ENCODE data around the gene FNDC8. TPM values are rescaled to one million over a fixed set of nuclear protein-coding genes. Genes with fewer than 3 reads are reported as not detected.

Gene FNDC8
- total and polyA plus RNA-seq, 12 donors: not detected

DNA sequence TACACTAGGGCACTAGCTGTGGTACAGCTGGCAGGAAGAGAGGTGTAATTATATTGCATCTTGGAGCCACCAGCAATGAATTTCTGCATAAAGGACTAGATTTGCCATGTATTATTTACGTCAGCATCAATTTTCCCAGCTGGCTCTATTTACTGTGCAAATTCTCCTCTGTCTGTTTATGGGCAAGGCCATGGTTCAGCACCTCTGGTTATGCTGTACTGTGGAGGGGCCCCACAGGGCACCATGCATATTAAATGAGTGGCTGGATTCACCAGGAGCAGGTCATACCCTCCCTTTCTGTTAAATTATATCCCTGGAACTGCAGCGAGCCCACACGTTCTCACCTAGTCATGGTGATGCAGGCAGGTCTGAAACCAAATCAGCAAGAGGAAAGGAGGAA, 21.5 kb upstream of the FNDC8 start:
- ATAC-seq: no peak

DNA sequence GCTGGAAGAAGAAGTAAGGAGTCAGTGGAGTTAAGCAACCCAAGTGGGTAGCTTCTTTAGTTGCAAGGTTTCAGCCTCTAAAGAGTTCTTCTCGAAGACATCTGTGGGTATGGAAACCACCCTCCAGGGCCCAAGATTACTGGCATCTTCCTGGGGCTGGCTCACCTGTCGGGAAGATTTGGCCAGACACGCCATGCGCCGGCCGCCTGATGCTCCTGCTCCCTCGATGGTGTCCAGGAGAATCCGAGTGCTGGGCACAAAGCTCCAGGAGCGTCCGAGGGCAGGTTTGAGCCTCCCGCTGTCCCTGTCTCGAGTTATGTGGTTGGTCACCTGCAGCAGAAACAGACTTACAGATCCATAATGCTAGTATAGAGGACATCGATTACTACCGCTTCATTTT, 20.4 kb upstream of the FNDC8 start:
- TF ChIP-seq, protein P1, sequence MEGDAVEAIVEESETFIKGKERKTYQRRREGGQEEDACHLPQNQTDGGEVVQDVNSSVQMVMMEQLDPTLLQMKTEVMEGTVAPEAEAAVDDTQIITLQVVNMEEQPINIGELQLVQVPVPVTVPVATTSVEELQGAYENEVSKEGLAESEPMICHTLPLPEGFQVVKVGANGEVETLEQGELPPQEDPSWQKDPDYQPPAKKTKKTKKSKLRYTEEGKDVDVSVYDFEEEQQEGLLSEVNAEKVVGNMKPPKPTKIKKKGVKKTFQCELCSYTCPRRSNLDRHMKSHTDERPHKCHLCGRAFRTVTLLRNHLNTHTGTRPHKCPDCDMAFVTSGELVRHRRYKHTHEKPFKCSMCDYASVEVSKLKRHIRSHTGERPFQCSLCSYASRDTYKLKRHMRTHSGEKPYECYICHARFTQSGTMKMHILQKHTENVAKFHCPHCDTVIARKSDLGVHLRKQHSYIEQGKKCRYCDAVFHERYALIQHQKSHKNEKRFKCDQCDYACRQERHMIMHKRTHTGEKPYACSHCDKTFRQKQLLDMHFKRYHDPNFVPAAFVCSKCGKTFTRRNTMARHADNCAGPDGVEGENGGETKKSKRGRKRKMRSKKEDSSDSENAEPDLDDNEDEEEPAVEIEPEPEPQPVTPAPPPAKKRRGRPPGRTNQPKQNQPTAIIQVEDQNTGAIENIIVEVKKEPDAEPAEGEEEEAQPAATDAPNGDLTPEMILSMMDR (IDR thresholded peaks at IDR 0.05): no peak
- Histone ChIP-seq H3K4me1 (no peaks in the 10 kb centered on the region), H3K36me3 (peaks cover 0 to 96% (median 38%) of the 10 kb centered on the region in 9 donors), H3K27ac (no peak overlapping the region), H3K27me3 (no peaks in the 10 kb centered on the region), H3K9me3 (no peaks in the 10 kb centered on the region), H3K4me3 (no peak overlapping the region)
- 96 to 98% methylated on average over 14 of the region's 14 CpGs for WGBS, 2 donors
- intact Hi-C loops (cut with DNase I): no loop called here
- DNase-seq (no peak), ATAC-seq (no peak)

More for the DNA sequence above, 21.5 kb upstream of the FNDC8 start:
- DNase-seq: no peak
- intact Hi-C loops (cut with DNase I): no loop called here
- no peaks in the 10 kb centered on the region for H3K4me1 ChIP-seq
- TF ChIP-seq, protein P1 (IDR thresholded peaks at IDR 0.05): no peak
- no peaks in the 10 kb centered on the region for H3K27me3 ChIP-seq
- H3K36me3 ChIP-seq: peaks cover 0 to 85% (median 35%) of the 10 kb centered on the region in 9 donors
- H3K4me3 ChIP-seq: no peak overlapping the region
- WGBS, 2 donors: 97% methylated on average over 3 of the region's 3 CpGs
- H3K27ac ChIP-seq: no peak overlapping the region
- H3K9me3 ChIP-seq: no peaks in the 10 kb centered on the region

DNA sequence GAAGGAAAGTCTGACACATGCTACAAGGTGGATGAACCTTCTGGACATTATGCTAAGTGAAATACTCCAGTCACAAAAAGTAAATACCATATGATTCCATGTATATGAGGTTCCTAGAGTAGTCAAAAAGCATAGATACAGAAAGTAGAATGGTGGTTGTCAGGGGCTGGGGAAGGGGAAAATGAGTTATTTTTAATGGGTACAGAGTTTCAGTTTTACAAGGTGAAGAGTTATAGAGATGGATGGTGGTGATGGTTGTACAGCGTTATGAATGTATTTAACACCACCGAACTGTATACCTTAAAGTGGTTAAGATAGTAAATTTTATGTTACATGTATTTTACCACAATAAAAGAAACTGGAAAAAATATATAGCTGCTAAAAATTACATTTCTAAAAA, 19.7 kb upstream of the FNDC8 start:
- Histone ChIP-seq H3K27ac (no peak overlapping the region), H3K36me3 (peaks cover 0 to 96% (median 44%) of the 10 kb centered on the region in 9 donors), H3K9me3 (no peaks in the 10 kb centered on the region), H3K4me3 (no peak overlapping the region), H3K4me1 (no peaks in the 10 kb centered on the region), H3K27me3 (no peaks in the 10 kb centered on the region)
- 97 to 98% methylated on average over 2 of the region's 2 CpGs for WGBS, 2 donors
- no peak for DNase-seq
- ATAC-seq: no peak
- TF ChIP-seq, protein P1 (IDR thresholded peaks at IDR 0.05): no peak
- intact Hi-C loops (cut with DNase I): no loop called here

DNA sequence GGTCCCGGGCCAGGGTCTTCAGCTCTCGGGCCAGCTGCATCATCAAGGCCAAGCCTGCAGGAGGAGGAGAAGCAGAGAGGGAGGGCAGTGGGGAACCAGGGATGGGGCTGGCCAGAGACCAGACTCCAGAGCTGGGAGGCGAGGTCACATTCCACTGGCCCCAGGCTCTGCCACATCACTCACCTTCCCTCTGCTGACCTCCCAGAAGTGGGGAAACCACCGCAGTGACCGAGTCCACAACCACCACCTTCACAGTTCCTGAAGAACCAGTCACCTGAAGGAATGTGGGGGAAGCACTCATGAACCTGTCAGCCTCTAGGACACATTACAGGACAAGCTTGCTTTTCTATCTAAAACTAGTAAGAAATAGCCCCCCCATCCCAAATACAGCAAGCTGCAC, 18.1 kb upstream of the FNDC8 start:
- Histone ChIP-seq H3K4me1 (no peaks in the 10 kb centered on the region), H3K36me3 (peaks cover 0 to 88% (median 44%) of the 10 kb centered on the region in 9 donors), H3K27ac (no peak overlapping the region), H3K4me3 (no peak overlapping the region), H3K9me3 (no peaks in the 10 kb centered on the region), H3K27me3 (no peaks in the 10 kb centered on the region)
- intact Hi-C loops (cut with DNase I): no loop called here
- DNase-seq: no peak
- 91 to 93% methylated on average over 5 of the region's 5 CpGs for WGBS, 2 donors
- no peak for ATAC-seq
- TF ChIP-seq, protein P1 (IDR thresholded peaks at IDR 0.05): no peak

Measured in heart right ventricle (tissue), 16 donors.